ES-I3 (cell line): ENCODE results near the gene CYP2S1.
"Not testable (repeated sequence)": the region's sequence is repeated elsewhere in the genome, so short reads cannot be mapped to it uniquely, and the experiment has no call there.

Experiments
- H3K36me3 ChIP-seq: 2 replicates; pipeline ENCODE4 v1.6.1; 2013; ENCODE audit warnings: mild to moderate bottlenecking, low read length, control low read depth, moderate library complexity; ENCODE audit not compliant: insufficient read depth
- H3K4me1 ChIP-seq: 2 replicates; pipeline ENCODE4 v1.6.1; 2013; ENCODE audit warnings: mild to moderate bottlenecking, control low read depth, low read length; ENCODE audit not compliant: insufficient read depth
- H3K9ac ChIP-seq: 2 replicates; pipeline ENCODE4 v1.6.1; 2013; ENCODE audit warnings: low read depth, mild to moderate bottlenecking, low read length, moderate library complexity
- H3K9me3 ChIP-seq: 2 replicates; pipeline ENCODE4 v1.6.1; 2013; ENCODE audit warnings: mild to moderate bottlenecking, low read length, moderate library complexity; ENCODE audit not compliant: control insufficient read depth, insufficient read depth

Gene CYP2S1

DNA sequence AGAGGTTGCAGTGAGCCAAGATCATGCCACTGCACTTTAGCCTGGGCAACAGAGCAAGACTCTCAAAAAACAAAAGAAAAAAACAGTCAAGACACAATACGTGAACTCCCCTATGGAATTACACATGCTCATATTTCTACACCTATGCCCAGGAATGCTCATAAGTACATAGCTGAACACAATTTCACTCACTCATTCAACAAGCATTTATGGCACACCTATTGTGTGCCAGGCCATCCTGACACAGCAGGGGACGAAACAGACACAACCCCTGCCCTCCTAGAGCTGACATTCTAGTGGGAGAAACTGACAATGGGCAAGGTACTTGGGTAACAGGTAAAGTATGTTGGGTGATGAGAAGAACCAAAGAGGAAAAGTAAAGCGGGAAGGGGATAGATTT lies 35.5 kb downstream of the CYP2S1 start:
- no peak overlapping the region for H3K9ac ChIP-seq
- H3K4me1 ChIP-seq: peaks cover 30% of the 10 kb centered on the region
- peaks cover 18% of the 10 kb centered on the region; the same call in 1 of the 2 replicates for H3K36me3 ChIP-seq
- no peaks in the 10 kb centered on the region for H3K9me3 ChIP-seq

DNA sequence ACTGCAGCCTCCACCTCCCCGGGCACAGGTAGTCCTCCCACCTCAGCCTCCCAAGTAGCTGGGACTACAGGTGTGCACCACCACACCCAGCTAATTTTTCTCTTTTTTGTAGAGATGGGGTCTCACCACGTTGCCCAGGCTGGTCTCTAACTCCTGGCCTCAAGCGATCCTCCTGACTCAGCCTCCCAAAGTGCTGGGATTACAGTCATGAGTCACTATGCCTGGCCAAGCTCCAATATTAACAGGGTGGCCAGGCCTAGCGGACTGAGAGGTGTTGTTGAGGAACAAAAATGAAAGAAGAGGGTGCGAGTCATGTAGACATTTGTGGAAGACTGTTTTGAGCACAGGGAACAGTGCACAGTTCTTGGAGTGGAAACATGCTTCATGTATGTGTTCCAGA lies 36.3 kb downstream of the CYP2S1 start:
- Histone ChIP-seq H3K4me1 (peaks cover 23% of the 10 kb centered on the region), H3K36me3 (peaks cover 24% of the 10 kb centered on the region)
- H3K9ac ChIP-seq, H3K9me3 ChIP-seq: not testable (repeated sequence)

DNA sequence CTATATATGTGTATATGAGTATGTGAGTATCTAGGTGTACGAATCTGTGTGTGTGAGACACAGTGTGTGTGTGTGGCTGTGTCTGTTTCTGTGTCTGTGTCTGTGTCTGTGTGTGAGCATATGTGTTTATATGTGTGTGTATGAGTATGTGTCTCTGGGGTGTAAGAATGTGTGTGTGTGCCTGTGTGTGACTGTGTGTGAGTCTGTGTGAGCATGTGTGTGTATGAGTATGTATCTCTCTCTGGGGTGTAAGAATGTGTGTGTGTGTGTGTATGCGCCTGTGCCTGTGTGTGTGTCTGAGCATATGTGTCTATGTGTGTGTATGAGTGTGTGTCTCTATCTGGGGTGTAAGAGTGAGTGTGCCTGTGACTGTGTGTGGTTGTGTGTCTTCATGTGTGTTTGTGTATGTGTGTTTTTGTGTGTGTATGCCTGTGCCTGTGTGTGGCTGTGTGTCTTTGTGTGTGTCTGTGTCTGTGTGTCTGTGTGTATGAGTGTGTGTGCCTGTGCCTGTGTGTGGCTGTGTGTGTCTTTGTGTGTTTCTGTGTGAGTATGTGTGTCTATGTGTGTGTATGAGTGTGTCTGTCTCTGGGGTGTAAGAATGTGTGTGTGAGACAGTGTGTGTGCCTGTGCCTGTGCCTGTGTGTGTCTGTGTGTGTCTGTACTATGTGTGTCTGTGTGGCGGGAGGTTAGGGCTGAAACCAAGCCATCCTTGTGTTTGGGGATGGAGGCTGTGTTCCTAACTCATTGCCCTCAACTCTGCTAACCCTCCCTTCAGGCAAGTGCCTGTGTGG lies 37.2 kb downstream of the CYP2S1 start:
- Histone ChIP-seq H3K9ac (no peak overlapping the region), H3K4me1 (peaks cover 13% of the 10 kb centered on the region), H3K36me3 (peaks cover 24% of the 10 kb centered on the region), H3K9me3 (no peaks in the 10 kb centered on the region)

DNA sequence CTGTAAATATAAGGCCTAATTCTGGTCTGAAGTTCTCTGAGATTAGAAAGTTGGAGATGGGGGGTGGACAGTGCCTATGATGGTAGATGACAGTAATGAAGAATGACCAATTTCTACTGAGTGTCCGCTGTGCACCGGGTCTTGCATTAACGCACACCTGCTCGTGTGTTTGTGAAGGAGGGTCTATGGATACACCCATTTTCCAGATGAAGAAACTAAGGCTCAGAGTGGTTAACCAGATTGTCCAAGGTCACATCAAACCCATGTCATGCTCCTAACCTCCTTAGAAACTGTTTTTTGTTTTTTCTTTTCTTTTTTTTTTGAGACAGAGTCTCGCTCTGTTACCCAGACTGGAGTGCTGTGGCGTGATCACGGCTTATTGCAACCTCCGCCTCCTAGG lies 39.7 kb downstream of the CYP2S1 start:
- no peaks in the 10 kb centered on the region for H3K4me1 ChIP-seq
- peaks cover 33% of the 10 kb centered on the region for H3K36me3 ChIP-seq
- no peaks in the 10 kb centered on the region for H3K9me3 ChIP-seq
- no peak overlapping the region for H3K9ac ChIP-seq

DNA sequence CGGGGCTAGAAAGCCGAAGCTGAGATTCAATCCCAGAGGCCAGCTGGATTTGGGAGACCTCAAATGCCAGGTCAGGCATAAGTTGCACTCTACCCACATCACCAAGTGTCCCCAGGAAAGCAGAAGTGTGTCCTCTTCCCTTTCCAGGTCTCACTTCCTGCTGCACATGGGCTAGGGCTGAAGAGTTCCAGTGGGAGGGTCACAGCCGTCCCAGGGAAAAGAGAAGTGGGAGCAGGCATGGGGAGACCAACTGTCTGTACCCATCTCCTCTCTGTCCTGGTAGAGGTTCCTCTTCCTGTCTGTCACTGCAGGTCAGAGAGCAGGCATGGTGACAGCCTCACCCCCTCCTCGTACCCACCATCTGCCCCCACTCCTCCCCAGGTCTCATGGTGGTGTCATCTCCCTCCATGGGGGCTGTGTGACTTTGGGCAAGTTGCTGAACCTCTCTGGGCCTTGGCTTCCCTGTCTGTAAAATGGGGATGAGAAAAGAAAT lies 40.8 kb downstream of the CYP2S1 start:
- Histone ChIP-seq H3K4me1 (no peaks in the 10 kb centered on the region), H3K9me3 (no peaks in the 10 kb centered on the region), H3K36me3 (peaks cover 42% of the 10 kb centered on the region), H3K9ac (no peak overlapping the region)

DNA sequence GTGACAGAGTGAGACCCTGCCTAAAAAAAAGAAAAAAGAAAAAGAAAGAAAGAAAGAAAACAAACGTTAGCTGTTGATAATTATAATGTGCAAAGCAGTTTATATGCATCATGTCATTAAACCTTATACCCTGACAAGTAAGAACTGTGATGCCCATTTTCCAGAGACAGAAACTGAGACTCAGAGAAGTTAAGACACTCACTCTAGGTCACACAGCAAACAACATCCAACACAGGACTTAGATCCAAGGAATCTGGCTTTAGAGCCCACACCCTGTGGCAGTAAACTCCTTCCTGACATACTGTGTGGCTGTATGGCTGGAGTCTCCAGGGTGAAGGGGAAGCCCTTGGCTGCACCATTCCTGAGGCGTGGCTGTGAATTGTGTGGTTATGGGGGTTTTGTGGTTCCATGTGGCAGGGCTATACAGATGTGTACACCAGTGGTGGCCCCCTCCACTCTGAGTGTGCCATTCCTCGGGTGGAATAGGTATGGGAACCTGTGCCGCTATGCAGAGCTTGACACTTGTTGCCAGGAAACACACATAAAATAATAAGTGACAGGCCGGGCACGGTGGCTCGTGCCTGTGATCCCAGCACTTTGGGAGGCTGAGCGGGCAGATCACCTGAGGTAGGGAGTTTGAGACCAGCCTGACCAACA lies 41.6 kb downstream of the CYP2S1 start:
- H3K4me1 ChIP-seq: no peaks in the 10 kb centered on the region
- H3K36me3 ChIP-seq: peaks cover 45% of the 10 kb centered on the region
- H3K9ac ChIP-seq: no peak overlapping the region
- H3K9me3 ChIP-seq: no peaks in the 10 kb centered on the region

DNA sequence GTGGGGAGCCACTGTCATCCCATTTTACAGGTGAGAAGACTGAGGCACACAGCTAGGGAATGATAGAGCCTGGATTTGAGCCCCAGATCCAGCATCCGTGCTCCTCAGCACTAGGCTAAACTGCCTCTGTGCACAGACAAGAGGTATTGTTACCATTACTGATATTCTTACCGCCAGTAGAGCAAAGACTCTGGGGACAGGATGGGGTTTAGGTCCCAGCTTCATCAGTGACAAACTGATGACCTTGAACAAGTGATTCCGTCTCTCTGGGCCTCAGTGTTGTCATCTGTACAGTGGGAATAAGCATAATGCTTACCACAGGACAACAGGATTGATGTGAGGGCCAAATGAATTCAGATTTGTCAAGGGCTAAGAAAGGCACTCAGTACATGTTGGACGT lies 42.5 kb downstream of the CYP2S1 start:
- H3K9me3 ChIP-seq: no peaks in the 10 kb centered on the region
- no peaks in the 10 kb centered on the region for H3K4me1 ChIP-seq
- no peak overlapping the region for H3K9ac ChIP-seq
- H3K36me3 ChIP-seq: peaks cover 50% of the 10 kb centered on the region

DNA sequence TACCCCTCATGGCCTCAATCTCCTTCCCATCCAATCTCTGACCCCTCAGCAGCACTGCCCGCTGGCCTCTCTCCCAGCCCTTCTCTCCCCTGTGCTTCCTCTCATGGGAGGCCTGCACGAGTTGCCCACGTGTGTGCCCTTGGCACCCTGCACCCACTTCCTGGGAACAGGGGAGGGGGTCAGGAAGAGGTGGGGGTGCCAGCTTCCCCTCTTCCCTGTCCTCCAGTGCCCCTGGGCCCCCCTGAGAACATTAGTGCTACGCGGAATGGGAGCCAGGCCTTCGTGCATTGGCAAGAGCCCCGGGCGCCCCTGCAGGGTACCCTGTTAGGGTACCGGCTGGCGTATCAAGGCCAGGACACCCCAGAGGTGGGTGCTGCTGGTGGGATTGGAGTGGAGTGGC lies 45.2 kb downstream of the CYP2S1 start:
- Histone ChIP-seq H3K9ac (no peak overlapping the region), H3K9me3 (no peaks in the 10 kb centered on the region), H3K36me3 (peaks cover 53% of the 10 kb centered on the region), H3K4me1 (no peaks in the 10 kb centered on the region)

DNA sequence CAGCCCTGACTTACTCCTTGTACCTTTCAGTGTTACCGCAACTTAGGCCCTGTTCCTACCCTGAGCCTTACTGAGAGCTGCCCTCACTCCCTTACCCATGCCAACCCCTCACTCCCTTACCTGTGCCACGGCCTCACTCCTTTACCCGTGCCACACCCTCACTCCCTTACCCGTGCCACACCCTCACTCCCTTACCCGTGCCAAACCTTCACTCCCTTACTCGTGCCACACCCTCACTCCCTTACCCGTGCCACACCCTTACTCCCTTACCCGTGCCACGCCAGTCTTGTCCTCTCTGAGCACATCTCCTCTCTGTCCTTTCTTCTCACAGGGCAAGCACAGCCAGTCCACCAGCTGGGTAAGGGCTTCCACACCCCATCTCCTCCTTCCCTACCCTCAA lies 46.3 kb downstream of the CYP2S1 start:
- H3K9ac ChIP-seq: no peak overlapping the region
- H3K36me3 ChIP-seq: peaks cover 50% of the 10 kb centered on the region
- no peaks in the 10 kb centered on the region for H3K9me3 ChIP-seq
- no peaks in the 10 kb centered on the region for H3K4me1 ChIP-seq

DNA sequence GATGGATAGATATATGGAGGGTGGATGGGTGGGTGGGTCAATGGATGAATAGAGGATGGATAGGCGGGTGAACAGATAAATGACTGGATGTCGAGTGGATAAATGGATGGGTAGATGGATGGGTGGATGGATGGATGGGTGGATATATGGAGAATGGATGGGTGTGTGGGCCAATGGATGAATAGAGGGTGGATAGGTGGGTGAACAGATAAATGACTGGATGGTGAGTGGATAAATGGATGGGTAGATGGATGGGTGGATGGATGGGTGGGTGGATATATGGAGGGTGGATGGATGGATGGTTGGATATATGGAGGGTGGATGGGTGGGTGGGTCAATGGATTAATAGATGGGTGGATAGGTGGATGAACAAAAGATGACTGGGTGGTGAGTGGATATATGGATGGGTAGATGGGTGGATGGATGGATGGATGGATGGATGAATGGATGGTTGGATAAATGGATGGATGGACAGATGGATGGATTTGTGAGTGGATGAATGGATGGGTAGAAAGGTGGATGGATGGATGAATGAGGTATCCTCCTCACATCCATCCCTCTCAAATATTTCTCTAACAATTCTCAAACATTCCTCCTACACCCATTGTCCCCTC lies 47.0 kb downstream of the CYP2S1 start:
- Histone ChIP-seq H3K36me3 (peaks cover 52% of the 10 kb centered on the region), H3K9ac (no peak overlapping the region), H3K9me3 (no peaks in the 10 kb centered on the region), H3K4me1 (no peaks in the 10 kb centered on the region)

DNA sequence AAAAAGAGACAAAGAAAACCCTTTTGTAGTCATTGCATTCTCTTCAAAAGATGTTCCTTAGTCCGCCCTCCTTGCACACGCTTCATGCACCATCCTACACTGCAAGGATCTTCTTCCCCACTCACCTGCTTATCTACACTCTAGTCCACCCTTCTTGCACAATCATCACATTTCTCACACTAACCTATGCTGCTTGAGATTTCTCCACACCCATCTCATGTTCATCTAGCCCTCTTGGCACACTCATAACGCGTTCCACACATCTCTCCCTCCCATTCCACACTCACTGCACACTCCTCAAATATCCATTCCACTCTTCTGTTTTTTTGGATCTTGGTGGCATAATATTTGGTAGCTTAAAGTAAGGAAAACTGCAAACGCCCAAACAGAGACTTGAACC lies 48.8 kb downstream of the CYP2S1 start:
- no peaks in the 10 kb centered on the region for H3K4me1 ChIP-seq
- no peaks in the 10 kb centered on the region for H3K9me3 ChIP-seq
- no peak overlapping the region for H3K9ac ChIP-seq
- H3K36me3 ChIP-seq: peaks cover 46% of the 10 kb centered on the region

DNA sequence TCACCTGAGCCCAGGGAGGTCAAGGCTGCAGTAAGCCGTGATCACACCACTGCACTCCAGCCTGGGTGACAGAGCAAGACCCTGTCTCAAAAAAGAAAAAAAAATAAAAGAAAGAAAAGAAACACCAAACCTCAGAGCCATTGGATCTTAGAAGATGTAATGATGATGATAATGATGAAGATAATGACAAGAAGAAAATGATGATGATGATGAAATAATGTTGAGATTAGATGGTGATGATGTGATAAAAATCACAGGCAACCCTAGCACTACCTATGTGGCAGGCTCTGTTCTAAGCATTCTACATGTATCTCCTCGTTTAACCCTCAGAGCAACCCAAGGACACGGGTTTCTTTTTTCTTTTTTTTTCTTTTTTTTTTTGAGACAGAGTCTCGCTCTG lies 51.1 kb downstream of the CYP2S1 start:
- no peak overlapping the region for H3K9ac ChIP-seq
- H3K36me3 ChIP-seq: peaks cover 35% of the 10 kb centered on the region
- no peaks in the 10 kb centered on the region for H3K4me1 ChIP-seq
- no peaks in the 10 kb centered on the region for H3K9me3 ChIP-seq

DNA sequence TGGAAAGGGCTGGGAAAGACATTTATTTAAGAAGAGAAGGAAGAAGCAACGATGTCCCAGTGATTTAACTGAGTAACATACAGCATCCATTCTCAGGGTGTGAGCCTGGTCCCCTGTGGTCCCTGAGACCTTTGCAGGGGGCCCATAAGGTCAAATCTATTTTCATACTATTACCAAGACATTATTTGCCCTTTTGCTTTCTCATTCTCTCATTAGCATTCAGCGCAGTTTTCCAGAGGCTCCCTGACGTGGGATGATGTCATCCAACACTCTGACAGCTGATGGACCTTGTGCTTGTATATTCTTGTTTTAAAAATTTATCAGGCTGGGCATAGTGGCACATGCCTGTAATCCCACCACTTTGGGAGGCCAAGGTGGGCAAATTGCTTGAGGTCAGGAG lies 52.8 kb downstream of the CYP2S1 start:
- H3K9ac ChIP-seq: no peak overlapping the region
- H3K36me3 ChIP-seq: peaks cover 35% of the 10 kb centered on the region
- no peaks in the 10 kb centered on the region for H3K9me3 ChIP-seq
- H3K4me1 ChIP-seq: no peaks in the 10 kb centered on the region

DNA sequence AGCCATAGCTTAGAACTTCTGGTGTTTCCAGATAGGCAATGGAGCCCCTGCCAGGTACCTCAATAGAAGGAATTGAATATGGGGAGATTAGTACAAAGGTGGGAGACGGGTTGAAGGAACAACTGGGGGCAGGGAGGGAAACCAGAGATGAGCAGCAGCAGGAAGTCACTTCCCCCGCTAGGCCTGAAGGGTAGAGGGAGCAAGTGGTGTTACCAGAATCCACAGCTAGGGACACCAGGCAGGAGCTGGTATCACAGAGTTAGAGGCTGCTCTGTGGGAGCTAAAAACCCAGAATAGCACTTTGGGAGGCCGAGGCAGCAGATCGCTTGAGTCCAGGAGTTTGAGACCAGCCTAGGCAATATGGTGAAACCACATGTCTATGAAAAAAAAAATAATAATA lies 55.9 kb downstream of the CYP2S1 start:
- peaks cover 38% of the 10 kb centered on the region for H3K36me3 ChIP-seq
- H3K9me3 ChIP-seq: no peaks in the 10 kb centered on the region

More for the DNA sequence above, 55.9 kb downstream of the CYP2S1 start:
- H3K4me1 ChIP-seq: no peaks in the 10 kb centered on the region
- H3K9ac ChIP-seq: no peak overlapping the region
